Kidney epithelial cell (primary cell): Measurements from ENCODE around the gene CDK5R1. TPM values are rescaled to one million over a fixed set of nuclear protein-coding genes. Genes with fewer than 3 reads are reported as not detected.

ENCODE experiments used
- DNase-seq: peaks from one replicate; pipeline ENCODE4 v3.0.0-alpha.2; 2010; ENCODE audit warnings: low read depth
- H3K27me3 ChIP-seq: 2 replicates; pipeline ENCODE4 v1.6.0; 2011; ENCODE audit warnings: low read length; ENCODE audit not compliant: control insufficient read depth, insufficient read depth
- H3K36me3 ChIP-seq: 2 replicates; pipeline ENCODE4 v1.5.1; 2011; ENCODE audit warnings: low read length; ENCODE audit not compliant: control insufficient read depth, insufficient read depth
- H3K4me3 ChIP-seq: 2 replicates; pipeline ENCODE4 v1.5.1; 2011; ENCODE audit warnings: low read depth, mild to moderate bottlenecking, control low read depth, low read length
- CTCF ChIP-seq: IDR thresholded peaks from 2 replicates; pipeline ENCODE4 v1.5.1; 2011; ENCODE audit warnings: mild to moderate bottlenecking, moderate library complexity, low read length, control low read depth, inconsistent platforms; ENCODE audit not compliant: insufficient read depth, poor library complexity, severe bottlenecking
- total RNA-seq: library from RNA; depleted of rRNA; stranded (reverse); fragments of >200 nt; gene quantifications from 2 replicates; pipeline ENCODE4 v1.2.3, GENCODE V29; 2015

The CDK5R1 gene
- total RNA-seq, 1 donor from 2014 or later = 16.0 TPM

DNA sequence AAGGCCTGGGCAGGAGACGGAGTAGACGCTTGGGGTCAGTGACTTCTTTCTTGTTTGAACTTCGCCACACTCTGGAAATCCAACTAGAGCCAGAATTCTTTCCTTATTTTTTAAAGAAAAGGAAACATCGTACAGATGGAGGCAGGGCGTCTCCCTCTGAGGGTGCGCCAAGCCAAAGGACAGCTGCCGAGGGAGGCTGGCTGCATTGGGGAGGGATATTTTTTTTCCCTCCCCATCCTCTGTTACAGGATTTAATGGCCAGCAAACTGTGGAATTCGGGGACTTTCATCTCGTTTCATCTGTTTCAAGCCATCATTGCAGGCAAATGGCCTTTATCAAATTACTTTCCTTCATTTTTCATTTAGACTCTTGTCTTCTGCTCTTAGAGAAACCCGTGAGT lies 15.9 kb downstream of the CDK5R1 start:
- Histone ChIP-seq H3K27me3 (no peaks in the 10 kb centered on the region), H3K4me3 (no peak overlapping the region), H3K36me3 (no peaks in the 10 kb centered on the region)
- DNase-seq = no peak
- TF ChIP-seq CTCF = no peak

DNA sequence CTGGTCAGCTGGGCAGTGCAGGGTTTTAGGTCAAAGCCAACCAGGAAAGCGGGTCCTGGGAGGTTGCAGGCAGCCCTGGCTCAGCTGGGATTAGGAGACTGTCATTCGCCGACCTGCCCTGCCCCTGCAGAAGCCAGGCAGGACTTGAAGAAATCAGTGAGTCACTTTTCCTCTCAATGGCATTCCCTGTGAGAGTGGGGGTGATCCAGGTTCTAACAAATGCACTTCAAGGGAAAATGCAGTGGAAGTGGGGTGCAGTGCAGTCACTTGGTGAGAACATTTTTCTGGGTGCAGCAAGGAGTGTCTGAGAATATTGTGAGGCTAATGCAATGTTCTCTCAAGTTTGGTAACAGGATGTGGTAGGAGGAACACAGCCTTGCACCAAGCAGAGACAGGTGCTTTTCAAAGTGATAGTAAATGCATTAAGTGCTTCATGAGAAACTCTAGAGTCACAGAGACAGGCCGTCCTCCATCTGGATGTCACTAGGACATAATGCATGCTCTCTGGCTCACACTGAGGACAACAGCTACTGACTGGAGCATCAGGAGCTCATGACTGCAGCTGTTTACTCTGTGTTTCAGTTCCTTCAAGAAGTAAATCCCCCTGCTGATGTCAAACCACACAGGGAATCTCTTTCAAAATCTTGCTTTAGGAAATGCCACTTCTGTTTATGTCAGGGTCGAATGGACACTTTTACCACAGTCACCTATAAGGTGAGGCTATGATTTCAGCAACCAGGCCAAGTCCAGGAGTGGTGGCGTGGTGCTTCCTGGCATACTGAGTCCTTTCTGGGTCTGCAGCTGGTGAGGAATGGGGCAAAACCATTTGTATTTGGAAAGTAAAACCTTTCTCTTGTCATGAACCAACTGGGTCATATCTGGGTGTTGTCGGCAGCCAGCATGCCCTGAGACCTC lies 16.7 kb downstream of the CDK5R1 start:
- Histone ChIP-seq H3K36me3 (no peaks in the 10 kb centered on the region), H3K4me3 (no peak overlapping the region), H3K27me3 (no peaks in the 10 kb centered on the region)
- no peak for DNase-seq
- no peak for TF ChIP-seq CTCF

- no peak for DNase-seq
- no peaks in the 10 kb centered on the region for H3K36me3 ChIP-seq
- no peak for TF ChIP-seq CTCF
- no peak overlapping the region for H3K4me3 ChIP-seq
- no peaks in the 10 kb centered on the region for H3K27me3 ChIP-seq
Measured at GRCh38 chr17:32504166-32504990, 17.6 kb downstream of the CDK5R1 start.

DNA sequence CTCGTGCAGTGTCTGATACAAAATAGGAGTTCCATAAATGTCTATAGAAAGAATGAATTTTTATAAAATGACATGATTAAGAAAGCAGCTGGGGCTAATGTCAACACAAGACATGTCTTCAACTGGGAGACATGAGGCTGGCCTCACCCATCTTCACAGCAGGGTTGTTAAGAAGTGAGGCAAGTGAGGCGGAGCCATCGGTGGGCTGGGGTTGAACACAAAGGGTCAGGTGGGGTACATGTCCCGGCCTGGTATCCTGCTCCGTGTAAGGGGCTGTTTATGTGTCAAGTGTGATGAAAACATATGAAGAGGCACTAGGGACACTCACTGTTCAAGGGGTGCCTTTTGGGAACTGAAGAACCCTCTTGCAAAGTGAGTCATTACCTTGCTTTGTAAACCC lies 22.1 kb downstream of the CDK5R1 start:
- Histone ChIP-seq H3K4me3 (no peak overlapping the region), H3K36me3 (no peaks in the 10 kb centered on the region), H3K27me3 (no peaks in the 10 kb centered on the region)
- TF ChIP-seq CTCF = no peak
- no peak for DNase-seq

GRCh38 chr17:32510466-32510865 lies 23.7 kb downstream of the CDK5R1 start:
- TF ChIP-seq CTCF = no peak
- Histone ChIP-seq H3K36me3 (no peaks in the 10 kb centered on the region), H3K27me3 (no peaks in the 10 kb centered on the region), H3K4me3 (no peak overlapping the region)
- DNase-seq = no peak
